Measurements from ENCODE around the gene DNAL1.

GRCh38 chr14:73667854-73668253, 23.1 kb downstream of the DNAL1 start:
- TF ChIP-seq CTCF (IDR thresholded peaks at IDR 0.05) (no peak), EZH2 (IDR thresholded peaks at IDR 0.05) (no peak)
